DND-41 (cell line): ENCODE results near the gene GLRB.

ENCODE experiments used
- ATAC-seq: fragments of 200-7000 bp; cut with Tn5 transposase; 3 replicates; pipeline ENCODE4 v1.9.1; 2021; ENCODE audit warnings: low read depth; ENCODE audit not compliant: insufficient read depth
- DNase-seq: peaks from one replicate; pipeline ENCODE4 v3.0.0-alpha.2; 2020
- H2AFZ ChIP-seq: 2 replicates; pipeline ENCODE4 v1.6.0; 2012; ENCODE audit warnings: low read depth, low read length
- H3K27ac ChIP-seq: 2 replicates; pipeline ENCODE4 v1.5.1; 2012; ENCODE audit warnings: low read length, inconsistent platforms
- H3K27me3 ChIP-seq: fragments of 200-600 bp; sonication (generic); 2 replicates; pipeline ENCODE4 v1.6.0; 2012; ENCODE audit warnings: low read length, mild to moderate bottlenecking, inconsistent platforms; ENCODE audit not compliant: insufficient read depth, poor library complexity
- H3K36me3 ChIP-seq: 2 replicates; pipeline ENCODE4 v1.5.1; 2012; ENCODE audit warnings: low read length, inconsistent platforms; ENCODE audit not compliant: insufficient read depth
- H3K4me1 ChIP-seq: 2 replicates; pipeline ENCODE4 v1.5.1; 2012; ENCODE audit warnings: mild to moderate bottlenecking, low read length; ENCODE audit not compliant: insufficient read depth
- H3K4me2 ChIP-seq: 2 replicates; pipeline ENCODE4 v1.6.0; 2012; ENCODE audit warnings: mild to moderate bottlenecking, moderate library complexity, low read length, inconsistent platforms; ENCODE audit not compliant: insufficient read depth
- H3K4me3 ChIP-seq, 2 experiments: fragments of 200-600 bp in 1 of 2; shearing (Covaris generic) in 1 of 2; 2 replicates each; pipeline ENCODE4 v1.5.1; 2012 to 2016; ENCODE audit warnings: inconsistent platforms in 2 of 2, low read length in 2 of 2, mild to moderate bottlenecking in 2 of 2, low read depth in 1 of 2, moderate library complexity in 1 of 2
- H3K79me2 ChIP-seq: 2 replicates; pipeline ENCODE4 v1.6.0; 2012; ENCODE audit warnings: low read length, inconsistent platforms; ENCODE audit not compliant: insufficient read depth
- H3K9ac ChIP-seq: 2 replicates; pipeline ENCODE4 v1.6.0; 2012; ENCODE audit warnings: low read depth, mild to moderate bottlenecking, inconsistent platforms, low read length, moderate library complexity
- H3K9me3 ChIP-seq: 2 replicates; pipeline ENCODE4 v1.5.1; 2012; ENCODE audit warnings: low read length, moderate library complexity, mild to moderate bottlenecking, inconsistent platforms; ENCODE audit not compliant: insufficient read depth, severe bottlenecking
- H4K20me1 ChIP-seq: 2 replicates; pipeline ENCODE4 v1.6.0; 2012; ENCODE audit warnings: low read length; ENCODE audit not compliant: insufficient read depth
- CTCF ChIP-seq: IDR thresholded peaks from 2 replicates; pipeline ENCODE4 v1.5.1; 2012; ENCODE audit warnings: borderline replicate concordance, low read length, moderate library complexity, mild to moderate bottlenecking; ENCODE audit not compliant: poor library complexity, severe bottlenecking; ENCODE audit errors: extremely low read depth
- EZH2 ChIP-seq: IDR thresholded peaks from 3 replicates; pipeline ENCODE4 v1.6.1; 2012; ENCODE audit warnings: borderline replicate concordance, low read depth, mild to moderate bottlenecking, moderate library complexity, low read length, inconsistent platforms; ENCODE audit not compliant: severe bottlenecking

GLRB gene

GRCh38 chr4:157195374-157195773, 119.4 kb downstream of the GLRB start:
- H3K36me3 ChIP-seq, result no peaks in the 10 kb centered on the region
- no peak overlapping the region for H3K9ac ChIP-seq
- H3K79me2 ChIP-seq, result no peaks in the 10 kb centered on the region
- no peak overlapping the region for H3K27ac ChIP-seq
- no peak overlapping the region for H3K4me2 ChIP-seq
- no peak overlapping the region for H2AFZ ChIP-seq
- TF ChIP-seq EZH2 (no peak), CTCF (no peak)
- no peaks in the 10 kb centered on the region for H3K27me3 ChIP-seq
- no peaks in the 10 kb centered on the region for H3K9me3 ChIP-seq
- H3K4me1 ChIP-seq, result no peaks in the 10 kb centered on the region
- H4K20me1 ChIP-seq, result no peaks in the 10 kb centered on the region
- ATAC-seq (no peak), DNase-seq (no peak)
- no peak overlapping the region for H3K4me3 ChIP-seq

GRCh38 chr4:157196046-157196445, 120.1 kb downstream of the GLRB start:
- Histone ChIP-seq H3K4me1 (no peaks in the 10 kb centered on the region), H3K4me2 (no peak overlapping the region), H3K27ac (no peak overlapping the region), H3K9ac (no peak overlapping the region), H4K20me1 (no peaks in the 10 kb centered on the region), H2AFZ (no peak overlapping the region), H3K79me2 (no peaks in the 10 kb centered on the region), H3K4me3 (no peak overlapping the region), H3K27me3 (no peaks in the 10 kb centered on the region), H3K36me3 (no peaks in the 10 kb centered on the region), H3K9me3 (no peaks in the 10 kb centered on the region)
- no peak for DNase-seq
- no peak for ATAC-seq
- no peak for TF ChIP-seq CTCF
- TF ChIP-seq EZH2, result no peak

GRCh38 chr4:157204634-157205244, 128.8 kb downstream of the GLRB start:
- peaks cover 2% of the 10 kb centered on the region for H3K9me3 ChIP-seq
- TF ChIP-seq EZH2 (no peak), CTCF (peak; percentile 48)
- no peaks in the 10 kb centered on the region for H3K27me3 ChIP-seq
- H3K4me2 ChIP-seq, result no peak overlapping the region
- H3K4me3 ChIP-seq, result no peak overlapping the region
- DNase-seq (peak; percentile 10), ATAC-seq (no peak)
- H3K4me1 ChIP-seq, result no peaks in the 10 kb centered on the region
- no peak overlapping the region for H3K9ac ChIP-seq
- no peak overlapping the region for H2AFZ ChIP-seq
- no peak overlapping the region for H3K27ac ChIP-seq
- no peaks in the 10 kb centered on the region for H3K36me3 ChIP-seq
- H4K20me1 ChIP-seq, result no peaks in the 10 kb centered on the region
- H3K79me2 ChIP-seq, result no peaks in the 10 kb centered on the region
